BLaER1 (cell line): ENCODE measurements around the gene EMP2.

Experiments used
- H3K27ac ChIP-seq: shearing (Covaris generic); formaldehyde crosslinking; 2 replicates; pipeline ENCODE4 v1.8.1; 2022
- H3K27me3 ChIP-seq: shearing (Covaris generic); formaldehyde crosslinking; 2 replicates; pipeline ENCODE4 v1.8.1; 2022
- H3K36me3 ChIP-seq: shearing (Covaris generic); formaldehyde crosslinking; 2 replicates; pipeline ENCODE4 v1.8.1; 2022
- H3K4me1 ChIP-seq: shearing (Covaris generic); formaldehyde crosslinking; 2 replicates; pipeline ENCODE4 v1.8.1; 2022
- H3K4me2 ChIP-seq: shearing (Covaris generic); formaldehyde crosslinking; 2 replicates; pipeline ENCODE4 v1.8.1; 2022
- H3K4me3 ChIP-seq: shearing (Covaris generic); formaldehyde crosslinking; 2 replicates; pipeline ENCODE4 v1.8.1; 2022
- H3K9ac ChIP-seq: shearing (Covaris generic); formaldehyde crosslinking; 2 replicates; pipeline ENCODE4 v1.8.1; 2022
- H3K9me3 ChIP-seq: shearing (Covaris generic); formaldehyde crosslinking; 2 replicates; pipeline ENCODE4 v1.8.1; 2022
- H4K20me1 ChIP-seq: shearing (Covaris generic); formaldehyde crosslinking; 2 replicates; pipeline ENCODE4 v1.8.1; 2022
- Cebpa-rat ChIP-seq: shearing (Covaris generic); IDR thresholded peaks from 2 replicates; pipeline ENCODE4 v1.8.1; 2022

EMP2 gene

GRCh38 chr16:10497132-10498101 is 83.0 kb downstream of the EMP2 start:
- Histone ChIP-seq H3K27ac (no peak overlapping the region), H3K36me3 (no peaks in the 10 kb centered on the region), H4K20me1 (no peaks in the 10 kb centered on the region), H3K4me1 (no peaks in the 10 kb centered on the region), H3K4me3 (no peak overlapping the region), H3K27me3 (no peaks in the 10 kb centered on the region), H3K9me3 (peaks cover 27% of the 10 kb centered on the region), H3K9ac (no peak overlapping the region), H3K4me2 (no peak overlapping the region)
- TF ChIP-seq Cebpa-rat = no peak

DNA sequence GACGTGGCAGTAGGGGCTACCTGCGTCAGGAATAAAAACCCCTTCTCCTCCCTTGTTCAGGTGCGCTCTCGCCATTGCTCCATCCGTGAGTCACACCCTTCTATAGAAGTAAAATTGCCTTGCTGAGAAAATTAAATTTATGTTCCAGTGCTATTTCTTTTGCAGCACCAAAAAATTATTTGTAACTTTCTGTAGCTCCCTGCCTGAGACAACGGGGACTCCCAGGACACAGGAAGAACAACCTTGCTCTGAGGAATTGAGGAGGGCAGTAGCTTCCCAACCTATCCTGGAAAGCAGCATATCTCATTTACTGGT is 85.4 kb downstream of the EMP2 start:
- Histone ChIP-seq H3K4me1 (no peaks in the 10 kb centered on the region), H3K9me3 (peaks cover 27% of the 10 kb centered on the region), H3K4me2 (no peak overlapping the region), H3K27ac (no peak overlapping the region), H3K4me3 (no peak overlapping the region), H3K27me3 (no peaks in the 10 kb centered on the region), H4K20me1 (no peaks in the 10 kb centered on the region), H3K9ac (no peak overlapping the region), H3K36me3 (no peaks in the 10 kb centered on the region)
- no peak for TF ChIP-seq Cebpa-rat

GRCh38 chr16:10494343-10495030 is 85.9 kb downstream of the EMP2 start:
- Histone ChIP-seq H3K9me3 (peaks cover 27% of the 10 kb centered on the region), H3K4me3 (no peak overlapping the region), H3K4me1 (no peaks in the 10 kb centered on the region), H4K20me1 (no peaks in the 10 kb centered on the region), H3K27ac (no peak overlapping the region), H3K9ac (no peak overlapping the region), H3K27me3 (no peaks in the 10 kb centered on the region), H3K4me2 (no peak overlapping the region), H3K36me3 (no peaks in the 10 kb centered on the region)
- no peak for TF ChIP-seq Cebpa-rat

- H3K27ac ChIP-seq = no peak overlapping the region
- TF ChIP-seq Cebpa-rat = no peak
- H3K9me3 ChIP-seq = peaks cover 27% of the 10 kb centered on the region
- H3K9ac ChIP-seq = no peak overlapping the region
- H3K36me3 ChIP-seq = no peaks in the 10 kb centered on the region
- no peaks in the 10 kb centered on the region for H4K20me1 ChIP-seq
- no peak overlapping the region for H3K4me2 ChIP-seq
- H3K4me1 ChIP-seq = no peaks in the 10 kb centered on the region
- H3K27me3 ChIP-seq = no peaks in the 10 kb centered on the region
- H3K4me3 ChIP-seq = no peak overlapping the region
Observed at GRCh38 chr16:10493276-10493675, 87.1 kb downstream of the EMP2 start.

DNA sequence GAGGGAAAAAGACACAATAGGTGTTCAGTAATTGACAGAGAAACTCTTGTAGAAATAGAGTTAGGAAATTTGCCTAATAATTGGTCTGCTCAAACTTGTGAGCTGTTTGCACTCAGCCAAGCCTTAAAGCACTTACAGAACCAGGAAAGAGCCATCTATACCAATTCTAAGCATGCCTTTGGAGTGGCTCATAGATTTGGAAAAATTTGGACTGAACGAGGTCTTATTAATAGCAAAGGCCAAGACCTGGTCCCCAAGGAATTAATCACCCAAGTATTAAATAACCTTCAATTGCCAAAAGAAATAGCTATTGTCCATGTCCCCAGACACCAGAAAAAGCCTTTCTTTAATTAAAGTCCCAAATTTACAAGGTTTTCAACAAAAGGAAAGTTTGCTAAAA is 90.3 kb downstream of the EMP2 start:
- Histone ChIP-seq H3K4me2 (no peak overlapping the region), H4K20me1 (no peaks in the 10 kb centered on the region), H3K4me3 (no peak overlapping the region), H3K4me1 (peaks cover 4% of the 10 kb centered on the region; the same call in 1 of the 2 replicates), H3K27ac (no peak overlapping the region), H3K27me3 (no peaks in the 10 kb centered on the region), H3K36me3 (peaks cover 4% of the 10 kb centered on the region), H3K9ac (no peak overlapping the region), H3K9me3 (peaks cover 30% of the 10 kb centered on the region)
- no peak for TF ChIP-seq Cebpa-rat

DNA sequence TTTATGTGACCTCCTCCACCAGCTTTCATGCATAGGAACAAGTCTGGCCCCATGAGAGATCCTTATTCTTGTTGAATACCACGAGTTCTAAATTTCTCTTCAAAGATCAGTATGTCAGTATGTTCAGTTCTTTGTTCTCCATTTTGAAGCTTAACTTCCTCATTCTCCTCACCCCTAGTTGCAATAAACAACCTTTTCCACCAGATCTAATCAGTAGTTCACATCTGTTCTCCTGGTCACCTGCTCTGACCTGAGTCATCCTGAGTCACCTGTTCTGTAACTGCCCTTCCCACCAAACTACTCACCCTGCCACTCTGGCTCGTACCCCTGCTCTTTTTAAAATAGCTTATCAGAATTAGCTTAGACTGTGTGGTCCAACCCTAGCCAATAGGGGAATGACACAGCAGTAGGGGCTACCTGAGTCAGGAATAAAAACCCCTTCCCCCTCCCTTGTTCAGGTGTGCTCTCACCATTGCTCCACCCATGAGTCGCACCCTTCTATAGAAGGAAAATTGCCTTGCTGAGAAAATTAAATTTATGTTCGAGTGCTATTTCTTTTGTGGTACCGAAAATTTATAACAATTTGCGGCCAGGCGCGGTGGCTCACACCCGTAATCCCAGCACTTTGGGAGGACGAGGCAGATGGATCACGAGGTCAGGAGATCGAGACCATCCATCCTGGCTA is 94.6 kb downstream of the EMP2 start:
- H3K9me3 ChIP-seq = peaks cover 42% of the 10 kb centered on the region
- H3K4me2 ChIP-seq = no peak overlapping the region
- no peak for TF ChIP-seq Cebpa-rat
- H3K4me1 ChIP-seq = peaks cover 4% of the 10 kb centered on the region; the same call in 1 of the 2 replicates
- no peaks in the 10 kb centered on the region for H3K27me3 ChIP-seq
- no peak overlapping the region for H3K27ac ChIP-seq
- H3K4me3 ChIP-seq = no peak overlapping the region
- H3K36me3 ChIP-seq = peaks cover 47% of the 10 kb centered on the region
- no peaks in the 10 kb centered on the region for H4K20me1 ChIP-seq
- no peak overlapping the region for H3K9ac ChIP-seq

GRCh38 chr16:10485159-10485558 is 95.2 kb downstream of the EMP2 start:
- H3K4me1 ChIP-seq = peaks cover 4% of the 10 kb centered on the region; the same call in 1 of the 2 replicates
- peaks cover 42% of the 10 kb centered on the region for H3K9me3 ChIP-seq
- H3K27me3 ChIP-seq = no peaks in the 10 kb centered on the region
- H4K20me1 ChIP-seq = no peaks in the 10 kb centered on the region
- peaks cover 54% of the 10 kb centered on the region for H3K36me3 ChIP-seq
- H3K27ac ChIP-seq = no peak overlapping the region
- no peak overlapping the region for H3K4me3 ChIP-seq
- no peak overlapping the region for H3K4me2 ChIP-seq
- H3K9ac ChIP-seq = no peak overlapping the region
- TF ChIP-seq Cebpa-rat = no peak

DNA sequence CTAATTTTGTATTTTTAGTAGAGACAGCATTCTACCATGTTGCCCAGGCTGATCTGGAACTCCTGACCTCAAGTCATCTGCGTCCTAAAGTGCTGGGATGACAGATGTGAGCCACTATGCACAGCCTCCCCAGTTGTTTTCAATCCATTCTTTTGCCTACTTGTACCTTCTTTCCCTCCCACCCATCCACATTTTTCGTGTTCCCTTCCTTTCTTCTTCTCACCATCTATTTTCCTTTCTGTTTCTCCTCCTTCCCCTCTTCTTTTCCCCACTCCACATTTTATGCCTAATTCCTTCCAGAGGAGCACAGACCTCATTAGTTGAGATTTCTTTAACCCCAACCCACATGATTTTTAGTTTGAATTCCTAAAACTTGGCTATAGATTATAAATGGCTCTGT is 100.2 kb downstream of the EMP2 start:
- TF ChIP-seq Cebpa-rat = no peak
- no peak overlapping the region for H3K4me2 ChIP-seq
- H3K27me3 ChIP-seq = no peaks in the 10 kb centered on the region
- no peak overlapping the region for H3K9ac ChIP-seq
- H3K4me1 ChIP-seq = no peaks in the 10 kb centered on the region
- H4K20me1 ChIP-seq = no peaks in the 10 kb centered on the region
- H3K9me3 ChIP-seq = peaks cover 39% of the 10 kb centered on the region
- no peak overlapping the region for H3K27ac ChIP-seq
- H3K4me3 ChIP-seq = no peak overlapping the region
- peaks cover 76% of the 10 kb centered on the region for H3K36me3 ChIP-seq
